Measurements from ENCODE around the gene ABCC1. TPM values are rescaled to one million over a fixed set of nuclear protein-coding genes. Genes with fewer than 3 reads are reported as not detected.

The ABCC1 gene
- total RNA-seq, 1 experiment from 2014 or later = 23.6 TPM

DNA sequence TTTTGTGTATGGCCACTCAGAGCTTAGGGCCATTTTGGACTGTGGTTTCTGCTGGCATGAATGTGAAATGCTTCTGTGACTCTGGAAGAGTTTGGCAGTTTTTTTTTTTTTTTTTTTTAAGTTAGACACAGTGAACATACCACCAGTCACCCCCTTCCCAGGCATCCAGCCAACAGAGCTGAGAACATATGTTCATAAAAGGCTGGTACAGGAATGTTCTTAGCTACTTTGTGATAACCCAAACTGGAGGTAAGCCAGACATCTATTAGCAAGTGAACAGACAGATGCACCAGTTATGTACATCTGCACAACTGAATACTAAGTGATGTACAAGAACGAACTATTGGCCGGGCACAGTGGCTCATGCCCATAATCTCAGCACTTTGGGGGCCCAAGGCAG, 92.7 kb downstream of the ABCC1 start:
- peaks cover 4% of the 10 kb centered on the region for H3K4me1 ChIP-seq (ENCODE audit: low read length)
- H3K27ac ChIP-seq (ENCODE audit: low read length) = no peak overlapping the region
- no peak overlapping the region for H3K4me3 ChIP-seq (ENCODE audit: low read length)
- no peak overlapping the region for H2AFZ ChIP-seq (ENCODE audit: low read length)
- peaks cover 14% of the 10 kb centered on the region for H3K79me2 ChIP-seq (ENCODE audit: low read length)
- no peaks in the 10 kb centered on the region for H3K9me2 ChIP-seq (replicated peaks; ENCODE audit: insufficient read depth, low read length)
- H3K9me3 ChIP-seq (ENCODE audit: low read length) = no peaks in the 10 kb centered on the region
- H3K4me2 ChIP-seq (ENCODE audit: low read depth, low read length, poor library complexity, severe bottlenecking) = no peak overlapping the region
- H3K36me3 ChIP-seq (ENCODE audit: insufficient read depth, low read length) = peaks cover 35% of the 10 kb centered on the region
- H3K27me3 ChIP-seq (ENCODE audit: low read length) = no peaks in the 10 kb centered on the region
- DNase-seq = no peak
- no peaks in the 10 kb centered on the region for H4K20me1 ChIP-seq (ENCODE audit: insufficient read depth, low read depth, low read length)
- no peak overlapping the region for H3K9ac ChIP-seq (ENCODE audit: low read length)

DNA sequence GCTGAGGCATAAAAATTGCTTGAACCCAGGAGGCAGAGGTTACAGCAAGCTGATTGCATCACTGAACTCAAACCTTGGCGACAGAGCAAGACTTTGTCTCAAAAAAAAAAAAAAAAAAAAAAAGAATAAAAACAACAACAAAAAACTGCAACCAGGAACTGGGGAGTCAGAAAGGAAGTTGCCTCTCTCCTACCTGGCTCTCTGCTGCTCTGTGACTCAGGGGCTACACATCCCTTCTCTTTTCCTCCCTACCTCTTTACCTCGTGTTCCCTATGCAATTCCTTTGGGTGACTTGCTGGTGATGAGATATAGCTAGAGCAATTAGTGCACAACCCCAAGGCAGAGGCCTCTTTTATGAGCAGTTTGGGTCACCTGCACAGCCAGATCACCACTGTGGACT, 95.9 kb downstream of the ABCC1 start:
- H3K79me2 ChIP-seq (ENCODE audit: low read length) = no peaks in the 10 kb centered on the region
- H3K9me3 ChIP-seq (ENCODE audit: low read length) = no peaks in the 10 kb centered on the region
- DNase-seq = no peak
- H3K27ac ChIP-seq (ENCODE audit: low read length) = no peak overlapping the region
- H3K27me3 ChIP-seq (ENCODE audit: low read length) = no peaks in the 10 kb centered on the region
- no peaks in the 10 kb centered on the region for H4K20me1 ChIP-seq (ENCODE audit: insufficient read depth, low read depth, low read length)
- no peak overlapping the region for H3K4me2 ChIP-seq (ENCODE audit: low read depth, low read length, poor library complexity, severe bottlenecking)
- peaks cover 33% of the 10 kb centered on the region; the same call in 1 of the 2 replicates for H3K36me3 ChIP-seq (ENCODE audit: insufficient read depth, low read length)
- no peak overlapping the region for H2AFZ ChIP-seq (ENCODE audit: low read length)
- H3K9me2 ChIP-seq (replicated peaks; ENCODE audit: insufficient read depth, low read length) = no peaks in the 10 kb centered on the region
- no peak overlapping the region for H3K9ac ChIP-seq (ENCODE audit: low read length)
- no peaks in the 10 kb centered on the region for H3K4me1 ChIP-seq (ENCODE audit: low read length)
- H3K4me3 ChIP-seq (ENCODE audit: low read length) = no peak overlapping the region

DNA sequence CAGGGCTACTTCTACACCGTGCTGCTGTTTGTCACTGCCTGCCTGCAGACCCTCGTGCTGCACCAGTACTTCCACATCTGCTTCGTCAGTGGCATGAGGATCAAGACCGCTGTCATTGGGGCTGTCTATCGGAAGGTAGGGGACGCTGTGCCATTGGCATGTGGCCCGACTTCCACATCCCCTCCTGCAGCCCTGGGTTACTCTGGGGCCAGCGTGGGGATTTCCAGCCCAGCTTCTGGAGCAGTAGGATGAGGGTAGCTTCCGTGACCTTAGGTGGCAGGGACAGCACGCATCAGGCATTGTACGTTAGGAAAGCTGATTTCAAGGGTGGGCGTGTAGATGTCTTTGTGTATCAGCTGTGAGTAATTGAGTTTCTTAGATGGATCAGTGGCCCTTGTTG, 96.5 kb downstream of the ABCC1 start:
- H3K9me3 ChIP-seq (ENCODE audit: low read length) = no peaks in the 10 kb centered on the region
- H2AFZ ChIP-seq (ENCODE audit: low read length) = no peak overlapping the region
- no peak for DNase-seq
- no peak overlapping the region for H3K9ac ChIP-seq (ENCODE audit: low read length)
- no peak overlapping the region for H3K4me2 ChIP-seq (ENCODE audit: low read depth, low read length, poor library complexity, severe bottlenecking)
- no peaks in the 10 kb centered on the region for H3K79me2 ChIP-seq (ENCODE audit: low read length)
- H3K9me2 ChIP-seq (replicated peaks; ENCODE audit: insufficient read depth, low read length) = no peaks in the 10 kb centered on the region
- H4K20me1 ChIP-seq (ENCODE audit: insufficient read depth, low read depth, low read length) = no peaks in the 10 kb centered on the region
- H3K4me3 ChIP-seq (ENCODE audit: low read length) = no peak overlapping the region
- H3K27ac ChIP-seq (ENCODE audit: low read length) = no peak overlapping the region
- no peaks in the 10 kb centered on the region for H3K4me1 ChIP-seq (ENCODE audit: low read length)
- H3K27me3 ChIP-seq (ENCODE audit: low read length) = no peaks in the 10 kb centered on the region
- H3K36me3 ChIP-seq (ENCODE audit: insufficient read depth, low read length) = peaks cover 33% of the 10 kb centered on the region; the same call in 1 of the 2 replicates

- no peaks in the 10 kb centered on the region for H3K9me2 ChIP-seq (replicated peaks; ENCODE audit: insufficient read depth, low read length)
- H3K4me1 ChIP-seq (ENCODE audit: low read length) = no peaks in the 10 kb centered on the region
- no peaks in the 10 kb centered on the region for H3K9me3 ChIP-seq (ENCODE audit: low read length)
- DNase-seq = no peak
- H3K36me3 ChIP-seq (ENCODE audit: insufficient read depth, low read length) = peaks cover 37% of the 10 kb centered on the region; the same call in 1 of the 2 replicates
- no peak overlapping the region for H3K9ac ChIP-seq (ENCODE audit: low read length)
- H3K27ac ChIP-seq (ENCODE audit: low read length) = no peak overlapping the region
- H3K4me3 ChIP-seq (ENCODE audit: low read length) = no peak overlapping the region
- H3K4me2 ChIP-seq (ENCODE audit: low read depth, low read length, poor library complexity, severe bottlenecking) = no peak overlapping the region
- H3K27me3 ChIP-seq (ENCODE audit: low read length) = no peaks in the 10 kb centered on the region
- no peaks in the 10 kb centered on the region for H3K79me2 ChIP-seq (ENCODE audit: low read length)
- H2AFZ ChIP-seq (ENCODE audit: low read length) = no peak overlapping the region
- no peaks in the 10 kb centered on the region for H4K20me1 ChIP-seq (ENCODE audit: insufficient read depth, low read depth, low read length)
Measured at GRCh38 chr16:16047761-16048160, 98.3 kb downstream of the ABCC1 start.

- Histone ChIP-seq H3K9me3 (ENCODE audit: low read length) (no peaks in the 10 kb centered on the region), H3K79me2 (ENCODE audit: low read length) (no peaks in the 10 kb centered on the region), H4K20me1 (ENCODE audit: insufficient read depth, low read depth, low read length) (no peaks in the 10 kb centered on the region), H2AFZ (ENCODE audit: low read length) (no peak overlapping the region), H3K9ac (ENCODE audit: low read length) (no peak overlapping the region), H3K27me3 (ENCODE audit: low read length) (no peaks in the 10 kb centered on the region), H3K4me2 (ENCODE audit: low read depth, low read length, poor library complexity, severe bottlenecking) (no peak overlapping the region), H3K4me1 (ENCODE audit: low read length) (no peaks in the 10 kb centered on the region), H3K9me2 (replicated peaks; ENCODE audit: insufficient read depth, low read length) (no peaks in the 10 kb centered on the region), H3K4me3 (ENCODE audit: low read length) (no peak overlapping the region), H3K27ac (ENCODE audit: low read length) (no peak overlapping the region), H3K36me3 (ENCODE audit: insufficient read depth, low read length) (peaks cover 37% of the 10 kb centered on the region; the same call in 1 of the 2 replicates)
- DNase-seq = no peak
Measured at GRCh38 chr16:16048904-16049582, 99.6 kb downstream of the ABCC1 start.

GRCh38 chr16:16050106-16050505, 100.7 kb downstream of the ABCC1 start:
- Histone ChIP-seq H3K9ac (ENCODE audit: low read length) (no peak overlapping the region), H3K4me2 (ENCODE audit: low read depth, low read length, poor library complexity, severe bottlenecking) (no peak overlapping the region), H3K36me3 (ENCODE audit: insufficient read depth, low read length) (peaks cover 29% of the 10 kb centered on the region; the same call in 1 of the 2 replicates), H3K9me3 (ENCODE audit: low read length) (no peaks in the 10 kb centered on the region), H3K4me3 (ENCODE audit: low read length) (no peak overlapping the region), H3K79me2 (ENCODE audit: low read length) (no peaks in the 10 kb centered on the region; the same call in 1 of the 2 replicates), H3K27me3 (ENCODE audit: low read length) (no peaks in the 10 kb centered on the region), H3K4me1 (ENCODE audit: low read length) (no peaks in the 10 kb centered on the region), H4K20me1 (ENCODE audit: insufficient read depth, low read depth, low read length) (no peaks in the 10 kb centered on the region), H3K9me2 (replicated peaks; ENCODE audit: insufficient read depth, low read length) (no peaks in the 10 kb centered on the region), H2AFZ (ENCODE audit: low read length) (no peak overlapping the region), H3K27ac (ENCODE audit: low read length) (no peak overlapping the region)
- DNase-seq = no peak

- no peak overlapping the region for H3K4me3 ChIP-seq (ENCODE audit: low read length)
- H4K20me1 ChIP-seq (ENCODE audit: insufficient read depth, low read depth, low read length) = no peaks in the 10 kb centered on the region
- no peaks in the 10 kb centered on the region for H3K9me3 ChIP-seq (ENCODE audit: low read length)
- H3K9me2 ChIP-seq (replicated peaks; ENCODE audit: insufficient read depth, low read length) = no peaks in the 10 kb centered on the region
- H3K4me2 ChIP-seq (ENCODE audit: low read depth, low read length, poor library complexity, severe bottlenecking) = no peak overlapping the region
- H3K27ac ChIP-seq (ENCODE audit: low read length) = no peak overlapping the region
- peaks cover 21% of the 10 kb centered on the region; the same call in 1 of the 2 replicates for H3K36me3 ChIP-seq (ENCODE audit: insufficient read depth, low read length)
- no peak overlapping the region for H3K9ac ChIP-seq (ENCODE audit: low read length)
- H3K79me2 ChIP-seq (ENCODE audit: low read length) = no peaks in the 10 kb centered on the region; the same call in 1 of the 2 replicates
- DNase-seq = no peak
- no peaks in the 10 kb centered on the region for H3K27me3 ChIP-seq (ENCODE audit: low read length)
- no peak overlapping the region for H2AFZ ChIP-seq (ENCODE audit: low read length)
- H3K4me1 ChIP-seq (ENCODE audit: low read length) = no peaks in the 10 kb centered on the region
Measured at GRCh38 chr16:16051132-16051531, 101.7 kb downstream of the ABCC1 start.

DNA sequence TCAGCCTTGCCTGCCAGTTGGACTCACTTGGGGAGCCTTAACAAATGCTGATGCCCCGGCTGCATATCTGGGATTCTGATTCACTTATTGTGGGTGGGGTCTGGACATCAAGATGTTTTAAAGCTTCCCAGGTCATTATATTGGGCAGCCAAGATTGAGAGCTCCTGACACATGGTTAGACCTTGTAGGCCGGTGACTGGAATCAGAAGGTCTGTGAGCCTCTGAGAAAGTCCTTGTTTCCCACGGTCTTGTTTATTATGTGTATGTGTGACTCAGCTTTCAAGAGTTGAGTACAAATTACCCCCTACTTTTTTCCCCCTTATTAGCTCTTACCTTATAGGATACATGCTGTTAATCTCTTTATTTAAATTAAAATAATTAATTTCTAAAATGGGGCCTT, 103.5 kb downstream of the ABCC1 start:
- no peaks in the 10 kb centered on the region for H3K9me2 ChIP-seq (replicated peaks; ENCODE audit: insufficient read depth, low read length)
- no peak overlapping the region for H3K9ac ChIP-seq (ENCODE audit: low read length)
- no peaks in the 10 kb centered on the region; the same call in 1 of the 2 replicates for H3K79me2 ChIP-seq (ENCODE audit: low read length)
- no peak overlapping the region for H2AFZ ChIP-seq (ENCODE audit: low read length)
- DNase-seq = no peak
- peaks cover 21% of the 10 kb centered on the region for H3K36me3 ChIP-seq (ENCODE audit: insufficient read depth, low read length)
- H3K27me3 ChIP-seq (ENCODE audit: low read length) = no peaks in the 10 kb centered on the region
- no peaks in the 10 kb centered on the region for H4K20me1 ChIP-seq (ENCODE audit: insufficient read depth, low read depth, low read length)
- H3K9me3 ChIP-seq (ENCODE audit: low read length) = no peaks in the 10 kb centered on the region
- H3K4me3 ChIP-seq (ENCODE audit: low read length) = no peak overlapping the region
- no peak overlapping the region for H3K4me2 ChIP-seq (ENCODE audit: low read depth, low read length, poor library complexity, severe bottlenecking)
- no peaks in the 10 kb centered on the region for H3K4me1 ChIP-seq (ENCODE audit: low read length)
- no peak overlapping the region for H3K27ac ChIP-seq (ENCODE audit: low read length)

Measured in Karpas-422 (cell line).